Measurements from ENCODE around the gene PLAA.

The PLAA gene

GRCh38 chr9:26940779-26941178, 6.3 kb downstream of the PLAA start:
- no peak for DNase-seq (ENCODE audit: low read depth)
- H3K4me3 ChIP-seq (ENCODE audit: low read depth, low read length), result no peak overlapping the region
- no peak for TF ChIP-seq POLR2A (IDR thresholded peaks at IDR 0.05; ENCODE audit: extremely low read depth, insufficient read length)
- no peak for TF ChIP-seq MAX (IDR thresholded peaks at IDR 0.05; ENCODE audit: low read depth, low read length)
- no peak for TF ChIP-seq MYC (IDR thresholded peaks at IDR 0.05; ENCODE audit: low read depth, low read length)
- TF ChIP-seq CTCF (IDR thresholded peaks at IDR 0.05; ENCODE audit: low read depth, low read length), result no peak

- no peak overlapping the region for H3K4me3 ChIP-seq (ENCODE audit: low read depth, low read length)
- no peak for DNase-seq (ENCODE audit: low read depth)
- TF ChIP-seq MAX (IDR thresholded peaks at IDR 0.05; ENCODE audit: low read depth, low read length) (no peak), MYC (IDR thresholded peaks at IDR 0.05; ENCODE audit: low read depth, low read length) (no peak), POLR2A (IDR thresholded peaks at IDR 0.05; ENCODE audit: extremely low read depth, insufficient read length) (no peak), CTCF (IDR thresholded peaks at IDR 0.05; ENCODE audit: low read depth, low read length) (no peak)
Observed at GRCh38 chr9:26939955-26940711, 6.9 kb downstream of the PLAA start.

GRCh38 chr9:26937816-26938371, 9.1 kb downstream of the PLAA start:
- no peak for DNase-seq (ENCODE audit: low read depth)
- no peak overlapping the region for H3K4me3 ChIP-seq (ENCODE audit: low read depth, low read length)
- no peak for TF ChIP-seq CTCF (IDR thresholded peaks at IDR 0.05; ENCODE audit: low read depth, low read length)
- no peak for TF ChIP-seq POLR2A (IDR thresholded peaks at IDR 0.05; ENCODE audit: extremely low read depth, insufficient read length)
- TF ChIP-seq MYC (IDR thresholded peaks at IDR 0.05; ENCODE audit: low read depth, low read length), result no peak
- TF ChIP-seq MAX (IDR thresholded peaks at IDR 0.05; ENCODE audit: low read depth, low read length), result no peak

GRCh38 chr9:26935847-26936246, 11.2 kb downstream of the PLAA start:
- DNase-seq (ENCODE audit: low read depth), result no peak
- no peak overlapping the region for H3K4me3 ChIP-seq (ENCODE audit: low read depth, low read length)
- TF ChIP-seq CTCF (IDR thresholded peaks at IDR 0.05; ENCODE audit: low read depth, low read length), result no peak
- no peak for TF ChIP-seq MYC (IDR thresholded peaks at IDR 0.05; ENCODE audit: low read depth, low read length)

GRCh38 chr9:26928902-26929495, 18.0 kb downstream of the PLAA start:
- TF ChIP-seq CTCF (IDR thresholded peaks at IDR 0.05; ENCODE audit: low read depth, low read length) (no peak), POLR2A (IDR thresholded peaks at IDR 0.05; ENCODE audit: extremely low read depth, insufficient read length) (no peak), MAX (IDR thresholded peaks at IDR 0.05; ENCODE audit: low read depth, low read length) (no peak), MYC (IDR thresholded peaks at IDR 0.05; ENCODE audit: low read depth, low read length) (no peak)
- peak; percentile 0 for DNase-seq (ENCODE audit: low read depth)
- no peak overlapping the region for H3K4me3 ChIP-seq (ENCODE audit: low read depth, low read length)
